Skin epidermis (tissue), 12 donors: Measurements from ENCODE around the gene MRAP.
"Not testable (repeated sequence)": the region's sequence is repeated elsewhere in the genome, so short reads cannot be mapped to it uniquely, and the experiment has no call there.

Experiments used
- H3K27ac ChIP-seq, 21 experiments: fragments of 200-600 bp; sonication (generic) in 11 of 21; one replicate each; pipeline ENCODE4 v1.5.0; 2020; ENCODE audit warnings: mild to moderate bottlenecking in 3 of 21, inconsistent platforms in 2 of 21, moderate library complexity in 2 of 21
- H3K4me3 ChIP-seq, 7 experiments: fragments of 200-600 bp; sonication (generic) in 2 of 7; one replicate each; pipeline ENCODE4 v1.5.0; 2020; ENCODE audit warnings: inconsistent platforms in 2 of 7, mild to moderate bottlenecking in 2 of 7, moderate library complexity in 1 of 7

The MRAP gene

GRCh38 chr21:32298658-32299081 is at the start of gene MRAP:
Gene MRAP (plus strand): TSS chr21:32298855. CDS start chr21:32298972, 117 bp downstream.
- Histone ChIP-seq H3K4me3 (no peak within 1 kb of the TSS), H3K27ac (peak within 1 kb of the TSS in 2 of 21 experiments; percentile 24 to 65)

GRCh38 chr21:32249511-32250280 is 49.0 kb upstream of the MRAP start:
- H3K4me3 ChIP-seq = no peak overlapping the region
- no peak overlapping the region for H3K27ac ChIP-seq

- Histone ChIP-seq H3K27ac (no peak overlapping the region), H3K4me3 (no peak overlapping the region)
These were observed 46.5 kb upstream of the MRAP start for GRCh38 chr21:32252136-32252535.

GRCh38 chr21:32253215-32253641 is 45.4 kb upstream of the MRAP start:
- Histone ChIP-seq H3K27ac (no peak overlapping the region), H3K4me3 (no peak overlapping the region)

GRCh38 chr21:32256251-32256650 is 42.4 kb upstream of the MRAP start:
- Histone ChIP-seq H3K27ac (peak overlapping the region in 7 of 21 experiments; percentile 17 to 61 (median 31)), H3K4me3 (no peak overlapping the region)

GRCh38 chr21:32256873-32257620 is 41.6 kb upstream of the MRAP start:
- Histone ChIP-seq H3K27ac (peak overlapping the region in 6 of 21 experiments; percentile 17 to 57 (median 30)), H3K4me3 (no peak overlapping the region)

- Histone ChIP-seq H3K27ac (no peak overlapping the region), H3K4me3 (no peak overlapping the region)
These were observed 40.5 kb upstream of the MRAP start for GRCh38 chr21:32257962-32258785.

- H3K27ac ChIP-seq = not testable (repeated sequence)
These were observed 39.9 kb upstream of the MRAP start for GRCh38 chr21:32258786-32259048.

GRCh38 chr21:32260130-32260529 is 38.5 kb upstream of the MRAP start:
- Histone ChIP-seq H3K27ac (no peak overlapping the region), H3K4me3 (no peak overlapping the region)

More at GRCh38 chr21:32258786-32259048, 39.9 kb upstream of the MRAP start:
- not testable (repeated sequence) for H3K4me3 ChIP-seq

- no peak overlapping the region for H3K4me3 ChIP-seq
- no peak overlapping the region for H3K27ac ChIP-seq
These were observed 36.7 kb upstream of the MRAP start for GRCh38 chr21:32261929-32262328.

GRCh38 chr21:32265321-32265720 is 33.3 kb upstream of the MRAP start:
- not testable (repeated sequence) for H3K27ac ChIP-seq

GRCh38 chr21:32270748-32271147 is 27.9 kb upstream of the MRAP start:
- Histone ChIP-seq H3K4me3 (no peak overlapping the region), H3K27ac (no peak overlapping the region)

More at GRCh38 chr21:32265321-32265720, 33.3 kb upstream of the MRAP start:
- H3K4me3 ChIP-seq = not testable (repeated sequence)

- Histone ChIP-seq H3K27ac (no peak overlapping the region), H3K4me3 (no peak overlapping the region)
These were observed 22.0 kb upstream of the MRAP start for GRCh38 chr21:32276671-32277070.

- H3K4me3 ChIP-seq = peak overlapping the region; percentile 72 to 99 (median 93)
- peak overlapping the region in 17 of 21 experiments; percentile 44 to 89 (median 80) for H3K27ac ChIP-seq
These were observed 20.6 kb upstream of the MRAP start for GRCh38 chr21:32278103-32278502.

GRCh38 chr21:32278518-32279376 is 19.9 kb upstream of the MRAP start, which contains the start of gene MIS18A:
Gene MIS18A (minus strand): TSS chr21:32279049. CDS start chr21:32279014, 35 bp downstream.
- Histone ChIP-seq H3K4me3 (peak within 1 kb of the TSS; percentile 72 to 99 (median 93)), H3K27ac (peak within 1 kb of the TSS in 20 of 21 experiments; percentile 13 to 90 (median 80))

GRCh38 chr21:32279377-32279680 is 19.3 kb upstream of the MRAP start:
- Histone ChIP-seq H3K4me3 (peak overlapping the region; percentile 72 to 99 (median 93)), H3K27ac (peak overlapping the region in 20 of 21 experiments; percentile 13 to 90 (median 78))

- H3K4me3 ChIP-seq = no peak overlapping the region
- H3K27ac ChIP-seq = no peak overlapping the region
These were observed 17.1 kb upstream of the MRAP start for GRCh38 chr21:32281531-32281930.

- Histone ChIP-seq H3K4me3 (no peak overlapping the region), H3K27ac (no peak overlapping the region)
These were observed 15.7 kb upstream of the MRAP start for GRCh38 chr21:32282992-32283391.

GRCh38 chr21:32285476-32285875 is 13.2 kb upstream of the MRAP start:
- Histone ChIP-seq H3K4me3 (no peak overlapping the region), H3K27ac (no peak overlapping the region)
